Effector memory CD4-positive, alpha-beta T cell (primary cell): ENCODE data around the gene CST1.
"Not testable (repeated sequence)": the region's sequence is repeated elsewhere in the genome, so short reads cannot be mapped to it uniquely, and the experiment has no call there.

Source experiments
- DNase-seq, 3 donors: peaks; one replicate each; pipeline ENCODE4 v3.0.0-alpha.2; 2020
- H3K27ac ChIP-seq: 2 replicates; pipeline ENCODE4 v1.7.0; 2013; ENCODE audit warnings: mild to moderate bottlenecking, low read length, moderate library complexity; ENCODE audit not compliant: insufficient read depth, poor library complexity, severe bottlenecking
- H3K27me3 ChIP-seq: replicated peaks from 2 replicates; pipeline ENCODE4 v1.7.0; 2013; ENCODE audit warnings: mild to moderate bottlenecking, low read length; ENCODE audit not compliant: insufficient read depth, control insufficient read depth, poor library complexity, severe bottlenecking
- H3K36me3 ChIP-seq: 2 replicates; pipeline ENCODE4 v1.7.0; 2013; ENCODE audit warnings: mild to moderate bottlenecking, low read length, moderate library complexity; ENCODE audit not compliant: control insufficient read depth, insufficient read depth
- H3K4me1 ChIP-seq: 2 replicates; pipeline ENCODE4 v1.7.0; 2013; ENCODE audit warnings: low read length, mild to moderate bottlenecking; ENCODE audit not compliant: control insufficient read depth, insufficient read depth, poor library complexity, severe bottlenecking
- H3K4me3 ChIP-seq: 2 replicates; pipeline ENCODE4 v1.7.0; 2013; ENCODE audit warnings: low read length, low read depth, mild to moderate bottlenecking; ENCODE audit not compliant: insufficient read depth, poor library complexity, severe bottlenecking
- H3K9me3 ChIP-seq: 2 replicates; pipeline ENCODE4 v1.7.0; 2013; ENCODE audit warnings: mild to moderate bottlenecking, low read length, moderate library complexity; ENCODE audit not compliant: control insufficient read depth

CST1 gene

GRCh38 chr20:23722851-23723250, 27.9 kb downstream of the CST1 start:
- H3K4me3 ChIP-seq, DNase-seq, H3K27me3 ChIP-seq, H3K9me3 ChIP-seq, H3K27ac ChIP-seq, H3K4me1 ChIP-seq, H3K36me3 ChIP-seq: not testable (repeated sequence)

- Histone ChIP-seq H3K9me3 (no peaks in the 10 kb centered on the region), H3K4me1 (no peaks in the 10 kb centered on the region), H3K27me3 (no peaks in the 10 kb centered on the region), H3K4me3 (no peak overlapping the region), H3K36me3 (no peaks in the 10 kb centered on the region), H3K27ac (no peak overlapping the region)
- DNase-seq = no peak
Observed at GRCh38 chr20:23721962-23722361, 28.8 kb downstream of the CST1 start.

- not testable (repeated sequence) for H3K4me3 ChIP-seq, DNase-seq, H3K4me1 ChIP-seq, H3K27me3 ChIP-seq, H3K27ac ChIP-seq, H3K9me3 ChIP-seq, H3K36me3 ChIP-seq
Observed at GRCh38 chr20:23719351-23719750, 31.4 kb downstream of the CST1 start.

GRCh38 chr20:23711778-23712177, 39.0 kb downstream of the CST1 start:
- DNase-seq, H3K36me3 ChIP-seq, H3K4me3 ChIP-seq, H3K27ac ChIP-seq, H3K4me1 ChIP-seq, H3K9me3 ChIP-seq, H3K27me3 ChIP-seq: not testable (repeated sequence)

- DNase-seq = no peak
- Histone ChIP-seq H3K27me3 (no peaks in the 10 kb centered on the region), H3K4me3 (no peak overlapping the region), H3K9me3 (no peaks in the 10 kb centered on the region), H3K36me3 (no peaks in the 10 kb centered on the region), H3K4me1 (no peaks in the 10 kb centered on the region), H3K27ac (no peak overlapping the region)
Observed at GRCh38 chr20:23710771-23711170, 40.0 kb downstream of the CST1 start.

- Histone ChIP-seq H3K4me1 (no peaks in the 10 kb centered on the region), H3K4me3 (no peak overlapping the region), H3K27ac (no peak overlapping the region), H3K27me3 (no peaks in the 10 kb centered on the region), H3K9me3 (no peaks in the 10 kb centered on the region), H3K36me3 (no peaks in the 10 kb centered on the region)
- DNase-seq = no peak
Observed at GRCh38 chr20:23705895-23706294, 44.8 kb downstream of the CST1 start.

- DNase-seq = no peak
- Histone ChIP-seq H3K9me3 (no peaks in the 10 kb centered on the region), H3K4me3 (no peak overlapping the region), H3K36me3 (no peaks in the 10 kb centered on the region), H3K4me1 (no peaks in the 10 kb centered on the region), H3K27me3 (no peaks in the 10 kb centered on the region), H3K27ac (no peak overlapping the region)
Observed at GRCh38 chr20:23702021-23702420, 48.7 kb downstream of the CST1 start.

GRCh38 chr20:23700931-23701330, 49.8 kb downstream of the CST1 start:
- no peaks in the 10 kb centered on the region for H3K9me3 ChIP-seq
- DNase-seq = no peak
- no peaks in the 10 kb centered on the region for H3K4me1 ChIP-seq
- no peaks in the 10 kb centered on the region for H3K27me3 ChIP-seq
- H3K27ac ChIP-seq = no peak overlapping the region
- H3K4me3 ChIP-seq = no peak overlapping the region
- H3K36me3 ChIP-seq = no peaks in the 10 kb centered on the region

- no peak for DNase-seq
- no peaks in the 10 kb centered on the region for H3K9me3 ChIP-seq
- no peaks in the 10 kb centered on the region for H3K4me1 ChIP-seq
- H3K36me3 ChIP-seq = no peaks in the 10 kb centered on the region
- no peaks in the 10 kb centered on the region for H3K27me3 ChIP-seq
- H3K27ac ChIP-seq = no peak overlapping the region
- no peak overlapping the region for H3K4me3 ChIP-seq
Observed at GRCh38 chr20:23697947-23698346, 52.8 kb downstream of the CST1 start.
